ENCODE results near the gene ARID5B.

The ARID5B gene

DNA sequence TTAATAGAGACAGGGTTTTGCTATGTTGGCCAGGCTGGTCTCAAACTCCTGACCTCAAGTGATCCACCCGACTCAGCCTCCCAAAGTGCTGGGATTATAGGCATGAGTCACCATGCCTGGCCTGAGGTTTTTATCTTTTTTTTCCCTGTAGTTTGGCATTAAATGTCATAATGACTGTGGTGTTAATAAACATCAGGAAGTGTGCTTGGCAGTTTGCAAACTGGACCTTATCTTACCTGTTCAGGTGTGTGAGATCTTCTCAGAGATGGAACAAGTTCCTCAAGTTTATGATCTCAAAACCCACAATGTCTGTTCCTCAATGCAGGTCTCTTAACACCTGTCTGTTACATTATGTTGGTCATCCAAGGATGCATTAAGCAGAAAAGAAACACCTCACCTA, 80.0 kb downstream of the ARID5B start (continued):
- TF ChIP-seq, protein P1, sequence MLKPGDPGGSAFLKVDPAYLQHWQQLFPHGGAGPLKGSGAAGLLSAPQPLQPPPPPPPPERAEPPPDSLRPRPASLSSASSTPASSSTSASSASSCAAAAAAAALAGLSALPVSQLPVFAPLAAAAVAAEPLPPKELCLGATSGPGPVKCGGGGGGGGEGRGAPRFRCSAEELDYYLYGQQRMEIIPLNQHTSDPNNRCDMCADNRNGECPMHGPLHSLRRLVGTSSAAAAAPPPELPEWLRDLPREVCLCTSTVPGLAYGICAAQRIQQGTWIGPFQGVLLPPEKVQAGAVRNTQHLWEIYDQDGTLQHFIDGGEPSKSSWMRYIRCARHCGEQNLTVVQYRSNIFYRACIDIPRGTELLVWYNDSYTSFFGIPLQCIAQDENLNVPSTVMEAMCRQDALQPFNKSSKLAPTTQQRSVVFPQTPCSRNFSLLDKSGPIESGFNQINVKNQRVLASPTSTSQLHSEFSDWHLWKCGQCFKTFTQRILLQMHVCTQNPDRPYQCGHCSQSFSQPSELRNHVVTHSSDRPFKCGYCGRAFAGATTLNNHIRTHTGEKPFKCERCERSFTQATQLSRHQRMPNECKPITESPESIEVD (tag by site-specific recombination; IDR thresholded peaks at IDR 0.05): peak; percentile 63
- TF ChIP-seq ZNF707 (tag by site-specific recombination; IDR thresholded peaks at IDR 0.05): no peak
- TF ChIP-seq, protein P2, sequence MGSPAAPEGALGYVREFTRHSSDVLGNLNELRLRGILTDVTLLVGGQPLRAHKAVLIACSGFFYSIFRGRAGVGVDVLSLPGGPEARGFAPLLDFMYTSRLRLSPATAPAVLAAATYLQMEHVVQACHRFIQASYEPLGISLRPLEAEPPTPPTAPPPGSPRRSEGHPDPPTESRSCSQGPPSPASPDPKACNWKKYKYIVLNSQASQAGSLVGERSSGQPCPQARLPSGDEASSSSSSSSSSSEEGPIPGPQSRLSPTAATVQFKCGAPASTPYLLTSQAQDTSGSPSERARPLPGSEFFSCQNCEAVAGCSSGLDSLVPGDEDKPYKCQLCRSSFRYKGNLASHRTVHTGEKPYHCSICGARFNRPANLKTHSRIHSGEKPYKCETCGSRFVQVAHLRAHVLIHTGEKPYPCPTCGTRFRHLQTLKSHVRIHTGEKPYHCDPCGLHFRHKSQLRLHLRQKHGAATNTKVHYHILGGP (tag by site-specific recombination; IDR thresholded peaks at IDR 0.05): no peak
- 0 out of 2 replicates have a peak, but pooled peaks have one; percentile 39 for TF ChIP-seq IKZF3 (tag by site-specific recombination; IDR thresholded peaks at IDR 0.05)
- TF ChIP-seq ZEB2 (tag by site-specific recombination; IDR thresholded peaks at IDR 0.05): peak; percentile 89
- no peak for TF ChIP-seq ZFHX2 (tag by site-specific recombination; conservative IDR thresholded peaks at IDR 0.05)
- TF ChIP-seq FEZF1 (tag by site-specific recombination; IDR thresholded peaks at IDR 0.05): peak; percentile 19; the same call in 1 of the 2 replicates
- TF ChIP-seq ZNF366 (tag by site-specific recombination; conservative IDR thresholded peaks at IDR 0.05): 0 out of 2 replicates have a peak, but pooled peaks have one; percentile 31
- TF ChIP-seq RBAK (tag by site-specific recombination; IDR thresholded peaks at IDR 0.05): no peak
- TF ChIP-seq, protein P3, sequence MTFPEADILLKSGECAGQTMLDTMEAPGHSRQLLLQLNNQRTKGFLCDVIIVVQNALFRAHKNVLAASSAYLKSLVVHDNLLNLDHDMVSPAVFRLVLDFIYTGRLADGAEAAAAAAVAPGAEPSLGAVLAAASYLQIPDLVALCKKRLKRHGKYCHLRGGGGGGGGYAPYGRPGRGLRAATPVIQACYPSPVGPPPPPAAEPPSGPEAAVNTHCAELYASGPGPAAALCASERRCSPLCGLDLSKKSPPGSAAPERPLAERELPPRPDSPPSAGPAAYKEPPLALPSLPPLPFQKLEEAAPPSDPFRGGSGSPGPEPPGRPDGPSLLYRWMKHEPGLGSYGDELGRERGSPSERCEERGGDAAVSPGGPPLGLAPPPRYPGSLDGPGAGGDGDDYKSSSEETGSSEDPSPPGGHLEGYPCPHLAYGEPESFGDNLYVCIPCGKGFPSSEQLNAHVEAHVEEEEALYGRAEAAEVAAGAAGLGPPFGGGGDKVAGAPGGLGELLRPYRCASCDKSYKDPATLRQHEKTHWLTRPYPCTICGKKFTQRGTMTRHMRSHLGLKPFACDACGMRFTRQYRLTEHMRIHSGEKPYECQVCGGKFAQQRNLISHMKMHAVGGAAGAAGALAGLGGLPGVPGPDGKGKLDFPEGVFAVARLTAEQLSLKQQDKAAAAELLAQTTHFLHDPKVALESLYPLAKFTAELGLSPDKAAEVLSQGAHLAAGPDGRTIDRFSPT (tag by site-specific recombination; IDR thresholded peaks at IDR 0.05): peak; percentile 53; the same call in 1 of the 2 replicates
- no peak for TF ChIP-seq ZNF133 (tag by site-specific recombination; IDR thresholded peaks at IDR 0.05)

DNA sequence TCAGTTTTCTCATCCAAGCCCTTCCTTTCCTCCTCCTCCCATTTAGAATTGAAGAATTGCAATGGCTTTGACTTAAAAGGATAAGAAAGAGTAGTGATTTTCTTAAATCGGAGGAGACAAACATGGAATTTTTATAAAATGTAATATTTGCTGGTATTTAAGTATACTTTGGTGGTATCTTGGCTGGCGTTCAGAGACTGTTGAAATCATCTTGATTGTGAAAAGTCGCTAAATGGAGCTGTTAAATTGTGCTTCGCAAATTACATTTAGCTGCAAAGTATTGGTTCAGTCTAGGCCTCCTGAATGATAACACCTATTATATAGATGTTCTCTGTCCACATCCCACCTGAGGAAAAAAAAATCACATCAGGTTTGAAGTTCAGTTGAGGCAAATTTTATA, 81.8 kb downstream of the ARID5B start:
- Histone ChIP-seq H3K27ac (ENCODE audit: extremely low read depth, low read depth, low read length) (no peak overlapping the region), H3K4me3 (ENCODE audit: low read depth, low read length) (no peak overlapping the region), H3K4me1 (ENCODE audit: control insufficient read depth, insufficient read depth, low read length) (no peaks in the 10 kb centered on the region), H3K36me3 (ENCODE audit: control insufficient read depth in 2 of 2, insufficient read depth in 1 of 2, low read length in 2 of 2) (no peaks in the 10 kb centered on the region), H3K9me3 (ENCODE audit: control insufficient read depth, insufficient read depth, low read depth, low read length) (no peaks in the 10 kb centered on the region)
- ChIA-PET POLR2A (no interaction called here), CTCF (interaction anchor here (0.7 kb wide), 1 partner anchor 251 kb away, joined by 3 read pairs; no protein-coding TSS in a partner anchor)
- TF ChIP-seq ZNF670 (tag by site-specific recombination; IDR thresholded peaks at IDR 0.05; ENCODE audit: low read depth) (no peak), ZNF621 (tag by site-specific recombination; IDR thresholded peaks at IDR 0.05) (no peak), ZNF48 (tag by site-specific recombination; IDR thresholded peaks at IDR 0.05) (no peak), ZNF138 (tag by site-specific recombination; IDR thresholded peaks at IDR 0.05; ENCODE audit: borderline replicate concordance) (no peak), ZNF132 (tag by site-specific recombination; IDR thresholded peaks at IDR 0.05; ENCODE audit: borderline replicate concordance) (no peak), ZFP69B (tag by site-specific recombination; IDR thresholded peaks at IDR 0.05) (no peak), ZNF560 (tag by site-specific recombination; IDR thresholded peaks at IDR 0.05; ENCODE audit: borderline replicate concordance) (no peak), ZNF16 (tag by site-specific recombination; IDR thresholded peaks at IDR 0.05; ENCODE audit: low read depth) (no peak), GLI2 (tag by site-specific recombination; IDR thresholded peaks at IDR 0.05; ENCODE audit: borderline replicate concordance, low read depth) (no peak)
- TF ChIP-seq, protein P4, sequence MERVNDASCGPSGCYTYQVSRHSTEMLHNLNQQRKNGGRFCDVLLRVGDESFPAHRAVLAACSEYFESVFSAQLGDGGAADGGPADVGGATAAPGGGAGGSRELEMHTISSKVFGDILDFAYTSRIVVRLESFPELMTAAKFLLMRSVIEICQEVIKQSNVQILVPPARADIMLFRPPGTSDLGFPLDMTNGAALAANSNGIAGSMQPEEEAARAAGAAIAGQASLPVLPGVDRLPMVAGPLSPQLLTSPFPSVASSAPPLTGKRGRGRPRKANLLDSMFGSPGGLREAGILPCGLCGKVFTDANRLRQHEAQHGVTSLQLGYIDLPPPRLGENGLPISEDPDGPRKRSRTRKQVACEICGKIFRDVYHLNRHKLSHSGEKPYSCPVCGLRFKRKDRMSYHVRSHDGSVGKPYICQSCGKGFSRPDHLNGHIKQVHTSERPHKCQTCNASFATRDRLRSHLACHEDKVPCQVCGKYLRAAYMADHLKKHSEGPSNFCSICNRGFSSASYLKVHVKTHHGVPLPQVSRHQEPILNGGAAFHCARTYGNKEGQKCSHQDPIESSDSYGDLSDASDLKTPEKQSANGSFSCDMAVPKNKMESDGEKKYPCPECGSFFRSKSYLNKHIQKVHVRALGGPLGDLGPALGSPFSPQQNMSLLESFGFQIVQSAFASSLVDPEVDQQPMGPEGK (tag by site-specific recombination; IDR thresholded peaks at IDR 0.05): no peak
- TF ChIP-seq, protein P5, sequence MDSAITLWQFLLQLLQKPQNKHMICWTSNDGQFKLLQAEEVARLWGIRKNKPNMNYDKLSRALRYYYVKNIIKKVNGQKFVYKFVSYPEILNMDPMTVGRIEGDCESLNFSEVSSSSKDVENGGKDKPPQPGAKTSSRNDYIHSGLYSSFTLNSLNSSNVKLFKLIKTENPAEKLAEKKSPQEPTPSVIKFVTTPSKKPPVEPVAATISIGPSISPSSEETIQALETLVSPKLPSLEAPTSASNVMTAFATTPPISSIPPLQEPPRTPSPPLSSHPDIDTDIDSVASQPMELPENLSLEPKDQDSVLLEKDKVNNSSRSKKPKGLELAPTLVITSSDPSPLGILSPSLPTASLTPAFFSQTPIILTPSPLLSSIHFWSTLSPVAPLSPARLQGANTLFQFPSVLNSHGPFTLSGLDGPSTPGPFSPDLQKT (IDR thresholded peaks at IDR 0.05; ENCODE audit: borderline replicate concordance, low read depth, low read length): no peak
- TF ChIP-seq, protein P6, sequence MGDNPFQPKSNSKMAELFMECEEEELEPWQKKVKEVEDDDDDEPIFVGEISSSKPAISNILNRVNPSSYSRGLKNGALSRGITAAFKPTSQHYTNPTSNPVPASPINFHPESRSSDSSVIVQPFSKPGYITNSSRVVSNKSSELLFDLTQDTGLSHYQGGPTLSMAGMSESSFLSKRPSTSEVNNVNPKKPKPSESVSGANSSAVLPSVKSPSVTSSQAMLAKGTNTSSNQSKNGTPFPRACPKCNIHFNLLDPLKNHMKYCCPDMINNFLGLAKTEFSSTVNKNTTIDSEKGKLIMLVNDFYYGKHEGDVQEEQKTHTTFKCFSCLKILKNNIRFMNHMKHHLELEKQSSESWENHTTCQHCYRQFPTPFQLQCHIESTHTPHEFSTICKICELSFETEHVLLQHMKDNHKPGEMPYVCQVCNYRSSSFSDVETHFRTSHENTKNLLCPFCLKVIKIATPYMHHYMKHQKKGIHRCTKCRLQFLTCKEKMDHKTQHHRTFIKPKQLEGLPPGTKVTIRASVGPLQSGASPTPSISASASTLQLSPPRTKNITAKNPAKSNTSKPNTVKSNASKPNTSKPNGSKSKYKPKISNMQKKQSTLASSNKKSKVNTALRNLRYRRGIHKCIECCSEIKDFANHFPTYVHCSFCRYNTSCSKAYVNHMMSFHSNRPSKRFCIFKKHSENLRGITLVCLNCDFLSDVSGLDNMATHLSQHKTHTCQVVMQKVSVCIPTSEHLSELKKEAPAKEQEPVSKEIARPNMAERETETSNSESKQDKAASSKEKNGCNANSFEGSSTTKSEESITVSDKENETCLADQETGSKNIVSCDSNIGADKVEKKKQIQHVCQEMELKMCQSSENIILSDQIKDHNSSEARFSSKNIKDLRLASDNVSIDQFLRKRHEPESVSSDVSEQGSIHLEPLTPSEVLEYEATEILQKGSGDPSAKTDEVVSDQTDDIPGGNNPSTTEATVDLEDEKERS (tag by site-specific recombination; IDR thresholded peaks at IDR 0.05): no peak
- TF ChIP-seq, protein P7, sequence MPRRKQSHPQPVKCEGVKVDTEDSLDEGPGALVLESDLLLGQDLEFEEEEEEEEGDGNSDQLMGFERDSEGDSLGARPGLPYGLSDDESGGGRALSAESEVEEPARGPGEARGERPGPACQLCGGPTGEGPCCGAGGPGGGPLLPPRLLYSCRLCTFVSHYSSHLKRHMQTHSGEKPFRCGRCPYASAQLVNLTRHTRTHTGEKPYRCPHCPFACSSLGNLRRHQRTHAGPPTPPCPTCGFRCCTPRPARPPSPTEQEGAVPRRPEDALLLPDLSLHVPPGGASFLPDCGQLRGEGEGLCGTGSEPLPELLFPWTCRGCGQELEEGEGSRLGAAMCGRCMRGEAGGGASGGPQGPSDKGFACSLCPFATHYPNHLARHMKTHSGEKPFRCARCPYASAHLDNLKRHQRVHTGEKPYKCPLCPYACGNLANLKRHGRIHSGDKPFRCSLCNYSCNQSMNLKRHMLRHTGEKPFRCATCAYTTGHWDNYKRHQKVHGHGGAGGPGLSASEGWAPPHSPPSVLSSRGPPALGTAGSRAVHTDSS (tag by site-specific recombination; IDR thresholded peaks at IDR 0.05): no peak

All from HEK293 (cell line).